ENCODE measurements around the gene KCNK17. TPM values are rescaled to one million over a fixed set of nuclear protein-coding genes. Genes with fewer than 3 reads are reported as not detected.

Gene KCNK17, protein sequence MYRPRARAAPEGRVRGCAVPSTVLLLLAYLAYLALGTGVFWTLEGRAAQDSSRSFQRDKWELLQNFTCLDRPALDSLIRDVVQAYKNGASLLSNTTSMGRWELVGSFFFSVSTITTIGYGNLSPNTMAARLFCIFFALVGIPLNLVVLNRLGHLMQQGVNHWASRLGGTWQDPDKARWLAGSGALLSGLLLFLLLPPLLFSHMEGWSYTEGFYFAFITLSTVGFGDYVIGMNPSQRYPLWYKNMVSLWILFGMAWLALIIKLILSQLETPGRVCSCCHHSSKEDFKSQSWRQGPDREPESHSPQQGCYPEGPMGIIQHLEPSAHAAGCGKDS
- total RNA-seq: not detected

- Histone ChIP-seq H3K9me3 (no peaks in the 10 kb centered on the region), H3K36me3 (no peaks in the 10 kb centered on the region), H3K4me1 (peaks cover 0 to 11% of the 10 kb centered on the region in 2 donors), H3K4me3 (peak within 1 kb of the TSS; percentile 46 to 71), H3K27me3 (no peaks in the 10 kb centered on the region), H3K27ac (peak within 1 kb of the TSS; percentile 67 to 75)
- no peak for TF ChIP-seq CTCF (IDR thresholded peaks at IDR 0.05)
- intact Hi-C loops (cut with DNase I): loop anchor here (2.0 kb wide), 1 partner anchor 24 kb away; no protein-coding TSS in a partner anchor
- DNase-seq (ENCODE audit: low spot score in 2 of 2): no peak
These were observed at the start of gene KCNK17 for GRCh38 chr6:39314273-39314795. KCNK17 (minus strand) TSS chr6:39314419; CDS start chr6:39314320, 99 bp downstream.

GRCh38 chr6:39363280-39363679 is 49.1 kb upstream of the KCNK17 start:
- no peaks in the 10 kb centered on the region for H3K36me3 ChIP-seq
- DNase-seq (ENCODE audit: low spot score in 2 of 2): peak in 1 of 2 donors; percentile 50
- no peak overlapping the region for H3K27ac ChIP-seq
- H3K4me3 ChIP-seq: no peak overlapping the region
- no peaks in the 10 kb centered on the region for H3K27me3 ChIP-seq
- H3K4me1 ChIP-seq: no peaks in the 10 kb centered on the region
- H3K9me3 ChIP-seq: no peaks in the 10 kb centered on the region
- intact Hi-C loops (cut with DNase I): no loop called here
- no peak for TF ChIP-seq CTCF (IDR thresholded peaks at IDR 0.05)

GRCh38 chr6:39362487-39362865 is 48.3 kb upstream of the KCNK17 start:
- Histone ChIP-seq H3K9me3 (no peaks in the 10 kb centered on the region), H3K27ac (no peak overlapping the region), H3K4me1 (no peaks in the 10 kb centered on the region), H3K4me3 (no peak overlapping the region), H3K27me3 (no peaks in the 10 kb centered on the region), H3K36me3 (no peaks in the 10 kb centered on the region)
- intact Hi-C loops (cut with DNase I): loop anchor here (1.0 kb wide), 1 partner anchor 530 kb away; no protein-coding TSS in a partner anchor
- no peak for TF ChIP-seq CTCF (IDR thresholded peaks at IDR 0.05)
- DNase-seq (ENCODE audit: low spot score in 2 of 2): no peak

DNA sequence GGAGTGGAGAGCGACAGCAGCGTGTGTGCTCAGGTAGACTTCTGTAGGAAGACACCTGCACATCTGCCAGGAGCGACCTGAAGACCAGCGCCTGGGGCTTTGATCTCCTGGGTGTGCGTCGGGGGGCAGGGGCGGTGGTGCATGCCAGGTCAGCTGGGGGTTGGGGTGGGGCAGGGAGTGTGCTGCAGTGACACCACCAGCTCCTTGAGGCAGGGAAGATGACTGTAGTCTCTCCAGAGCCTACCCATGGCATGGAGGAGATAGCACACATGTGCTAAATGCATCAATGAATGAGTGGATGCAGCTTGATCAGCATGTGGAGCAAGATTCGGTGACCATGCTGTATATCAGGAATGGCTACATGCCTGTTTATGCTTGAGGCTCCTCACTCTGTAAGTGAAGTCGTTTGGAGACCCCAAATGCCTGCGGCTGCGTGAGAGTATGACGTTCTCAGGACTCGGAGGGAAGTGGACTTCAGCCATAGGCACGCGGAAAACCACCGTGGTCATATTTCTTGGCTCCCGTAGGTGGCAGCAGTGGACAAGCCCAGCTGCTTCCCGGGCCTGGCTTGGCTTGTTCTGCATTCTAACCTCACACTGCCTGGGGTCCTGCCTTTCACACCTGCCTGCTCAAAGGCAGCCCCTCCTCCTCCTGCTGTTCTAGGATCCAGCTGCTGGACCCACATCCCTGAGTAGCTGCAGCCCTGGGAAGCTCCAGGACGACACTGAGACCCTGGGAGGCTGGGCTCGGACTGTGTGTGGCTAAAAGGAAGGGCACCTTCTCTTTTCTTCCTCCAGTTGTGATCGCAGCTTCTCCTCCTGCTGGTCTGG is 47.7 kb upstream of the KCNK17 start:
- peak; percentile 68 to 78 (median 73) for TF ChIP-seq CTCF (IDR thresholded peaks at IDR 0.05)
- no peak overlapping the region for H3K4me3 ChIP-seq
- DNase-seq (ENCODE audit: low spot score in 2 of 2): peak in 1 of 2 donors; percentile 78

GRCh38 chr6:39360378-39360777 is 46.2 kb upstream of the KCNK17 start:
- H3K36me3 ChIP-seq: no peaks in the 10 kb centered on the region
- intact Hi-C loops (cut with DNase I): no loop called here
- no peaks in the 10 kb centered on the region for H3K27me3 ChIP-seq
- no peak for TF ChIP-seq CTCF (IDR thresholded peaks at IDR 0.05)
- no peak overlapping the region for H3K27ac ChIP-seq
- no peaks in the 10 kb centered on the region for H3K9me3 ChIP-seq
- H3K4me1 ChIP-seq: no peaks in the 10 kb centered on the region
- H3K4me3 ChIP-seq: no peak overlapping the region
- DNase-seq (ENCODE audit: low spot score in 2 of 2): peak in 1 of 2 donors; percentile 52

More for the DNA sequence above, 47.7 kb upstream of the KCNK17 start:
- no peaks in the 10 kb centered on the region for H3K36me3 ChIP-seq
- intact Hi-C loops (cut with DNase I): loop anchor here (1.0 kb wide), 1 partner anchor 530 kb away; no protein-coding TSS in a partner anchor
- no peaks in the 10 kb centered on the region for H3K4me1 ChIP-seq
- H3K9me3 ChIP-seq: no peaks in the 10 kb centered on the region
- no peak overlapping the region for H3K27ac ChIP-seq
- no peaks in the 10 kb centered on the region for H3K27me3 ChIP-seq
